ENCODE results near the gene ARHGEF4.

The ARHGEF4 gene

GRCh38 chr2:130806370-130806769 lies 30.3 kb upstream of the ARHGEF4 start:
- no peak for TF ChIP-seq ZNF274 (IDR thresholded peaks at IDR 0.05; ENCODE audit: low read depth, low read length)
- no peak overlapping the region for H3K4me3 ChIP-seq (ENCODE audit: low read length)

GRCh38 chr2:130807659-130808385 lies 28.9 kb upstream of the ARHGEF4 start:
- no peak overlapping the region for H3K4me3 ChIP-seq (ENCODE audit: low read length)
- no peak for TF ChIP-seq ZNF274 (IDR thresholded peaks at IDR 0.05; ENCODE audit: low read depth, low read length)

- TF ChIP-seq ZNF274 (IDR thresholded peaks at IDR 0.05; ENCODE audit: low read depth, low read length) = no peak
- no peak overlapping the region for H3K4me3 ChIP-seq (ENCODE audit: low read length)
Observed at GRCh38 chr2:130808482-130809268, 28.0 kb upstream of the ARHGEF4 start.

- no peak for TF ChIP-seq ZNF274 (IDR thresholded peaks at IDR 0.05; ENCODE audit: low read depth, low read length)
- H3K4me3 ChIP-seq (ENCODE audit: low read length) = no peak overlapping the region
Observed at GRCh38 chr2:130810490-130810889, 26.2 kb upstream of the ARHGEF4 start.

GRCh38 chr2:130813722-130814121 lies 23.0 kb upstream of the ARHGEF4 start:
- TF ChIP-seq ZNF274 (IDR thresholded peaks at IDR 0.05; ENCODE audit: low read depth, low read length) = no peak
- no peak overlapping the region for H3K4me3 ChIP-seq (ENCODE audit: low read length)

GRCh38 chr2:130814931-130815680 lies 21.6 kb upstream of the ARHGEF4 start:
- no peak for TF ChIP-seq ZNF274 (IDR thresholded peaks at IDR 0.05; ENCODE audit: low read depth, low read length)
- H3K4me3 ChIP-seq (ENCODE audit: low read length) = no peak overlapping the region

- TF ChIP-seq ZNF274 (IDR thresholded peaks at IDR 0.05; ENCODE audit: low read depth, low read length) = no peak
- H3K4me3 ChIP-seq (ENCODE audit: low read length) = no peak overlapping the region
Observed at GRCh38 chr2:130818809-130819208, 17.9 kb upstream of the ARHGEF4 start.

- no peak overlapping the region for H3K4me3 ChIP-seq (ENCODE audit: low read length)
- TF ChIP-seq ZNF274 (IDR thresholded peaks at IDR 0.05; ENCODE audit: low read depth, low read length) = no peak
Observed at GRCh38 chr2:130819226-130819607, 17.5 kb upstream of the ARHGEF4 start.

GRCh38 chr2:130819608-130820278 lies 17.0 kb upstream of the ARHGEF4 start:
- TF ChIP-seq ZNF274 (IDR thresholded peaks at IDR 0.05; ENCODE audit: low read depth, low read length) = no peak
- no peak overlapping the region for H3K4me3 ChIP-seq (ENCODE audit: low read length)

GRCh38 chr2:130820279-130820861 lies 16.3 kb upstream of the ARHGEF4 start:
- H3K4me3 ChIP-seq (ENCODE audit: low read length) = no peak overlapping the region
- TF ChIP-seq ZNF274 (IDR thresholded peaks at IDR 0.05; ENCODE audit: low read depth, low read length) = no peak

GRCh38 chr2:130821867-130822266 lies 14.8 kb upstream of the ARHGEF4 start:
- no peak for TF ChIP-seq ZNF274 (IDR thresholded peaks at IDR 0.05; ENCODE audit: low read depth, low read length)
- H3K4me3 ChIP-seq (ENCODE audit: low read length) = no peak overlapping the region

- H3K4me3 ChIP-seq (ENCODE audit: low read length) = no peak overlapping the region
- no peak for TF ChIP-seq ZNF274 (IDR thresholded peaks at IDR 0.05; ENCODE audit: low read depth, low read length)
Observed at GRCh38 chr2:130822766-130823165, 13.9 kb upstream of the ARHGEF4 start.

GRCh38 chr2:130823171-130823885 lies 13.4 kb upstream of the ARHGEF4 start:
- no peak for TF ChIP-seq ZNF274 (IDR thresholded peaks at IDR 0.05; ENCODE audit: low read depth, low read length)
- no peak overlapping the region for H3K4me3 ChIP-seq (ENCODE audit: low read length)

Measured in GM08714 (cell line).